AML-193 (cell line): ENCODE results near the gene ZNF518B.
A peak's percentile ranks its signal among the peaks of the same experiment; 100 is the strongest.
"Not testable (repeated sequence)": the region's sequence is repeated elsewhere in the genome, so short reads cannot be mapped to it uniquely, and the experiment has no call there.

Source experiments
- DNase-seq, 2 experiments: peaks; one replicate each; lab custom pipeline; 2025; lab: John Stamatoyannopoulos, UW

The ZNF518B gene

GRCh38 chr4:10458177-10458576 is 951 bp upstream of the ZNF518B start:
- no peak for DNase-seq

GRCh38 chr4:10456595-10457254 is 501 bp downstream of the ZNF518B start:
- DNase-seq: no peak

GRCh38 chr4:10456260-10456594 is 999 bp downstream of the ZNF518B start:
- DNase-seq: no peak

GRCh38 chr4:10455133-10455532 is 2.1 kb downstream of the ZNF518B start:
- DNase-seq: no peak

- DNase-seq: no peak
Measured at GRCh38 chr4:10454726-10455125, 2.5 kb downstream of the ZNF518B start.

- no peak for DNase-seq
Measured at GRCh38 chr4:10454121-10454520, 3.1 kb downstream of the ZNF518B start.

GRCh38 chr4:10448991-10449390 is 8.2 kb downstream of the ZNF518B start:
- DNase-seq: no peak

- no peak for DNase-seq
Measured at GRCh38 chr4:10442976-10443375, 14.2 kb downstream of the ZNF518B start.

GRCh38 chr4:10441512-10441911 is 15.7 kb downstream of the ZNF518B start:
- DNase-seq: no peak

- DNase-seq: no peak
Measured at GRCh38 chr4:10438924-10439323, 18.3 kb downstream of the ZNF518B start.

- no peak for DNase-seq
Measured at GRCh38 chr4:10437735-10438134, 19.5 kb downstream of the ZNF518B start.

- not testable (repeated sequence) for DNase-seq
Measured at GRCh38 chr4:10427680-10428079, 29.5 kb downstream of the ZNF518B start.

- no peak for DNase-seq
Measured at GRCh38 chr4:10421344-10422055, 35.7 kb downstream of the ZNF518B start.

GRCh38 chr4:10417740-10418139 is 39.5 kb downstream of the ZNF518B start:
- DNase-seq: no peak

GRCh38 chr4:10416441-10416840 is 40.8 kb downstream of the ZNF518B start:
- DNase-seq: no peak

GRCh38 chr4:10413177-10413576 is 44.0 kb downstream of the ZNF518B start:
- DNase-seq: no peak

- DNase-seq: no peak
Measured at GRCh38 chr4:10405672-10406071, 51.6 kb downstream of the ZNF518B start.

GRCh38 chr4:10403633-10404445 is 53.4 kb downstream of the ZNF518B start:
- DNase-seq: peak; percentile 19 to 22

- no peak for DNase-seq
Measured at GRCh38 chr4:10395971-10396580, 61.1 kb downstream of the ZNF518B start.
